LHCN-M2 (cell line): ENCODE results near the gene PRAMEF26. TPM values are rescaled to one million over a fixed set of nuclear protein-coding genes. Genes with fewer than 3 reads are reported as not detected.
"Not testable (repeated sequence)": the region's sequence is repeated elsewhere in the genome, so short reads cannot be mapped to it uniquely, and the experiment has no call there.

Experiments
- DNase-seq: peaks from one replicate; pipeline ENCODE4 v3.0.0-alpha.2; 2012; ENCODE audit warnings: low read depth
- polyA plus RNA-seq: library from polyadenylated mRNA; unstranded; fragments of >200 nt; gene quantifications from one replicate; pipeline ENCODE4 v1.2.1, GENCODE V29; 2012; ENCODE audit warnings: missing spikeins
- total RNA-seq: library from RNA; depleted of rRNA; stranded (reverse); fragments of >200 nt; gene quantifications from 2 replicates; pipeline ENCODE4 v1.2.3, GENCODE V29; 2014; rRNA removed

The PRAMEF26 gene
- not detected in 2 replicates for total RNA-seq
- not detected for polyA plus RNA-seq

DNA sequence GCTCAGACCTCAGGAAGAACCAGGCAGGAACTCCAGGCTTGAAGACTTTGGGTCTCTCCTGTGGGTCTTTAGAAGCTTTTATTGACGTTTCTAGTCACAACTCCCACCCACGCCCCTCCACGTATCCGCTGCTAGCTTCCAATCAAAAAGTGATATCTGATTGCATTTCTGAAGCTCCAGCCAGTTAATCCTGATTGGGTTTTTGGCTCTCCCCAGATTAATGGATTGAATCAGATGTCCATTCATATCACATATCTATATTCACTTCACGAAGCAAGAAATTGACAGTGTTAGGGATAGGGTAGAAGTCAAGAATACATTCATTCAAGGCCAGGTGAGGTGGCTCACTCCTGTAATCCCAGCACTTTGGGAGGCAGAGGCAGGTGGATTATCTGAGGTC lies at the start of gene PRAMEF26:
Gene PRAMEF26 (minus strand): TSS at position 101 of the 400 bp plus-strand sequence. CDS start 2,914 bp downstream, outside the sequence.
- not testable (repeated sequence) for DNase-seq

DNA sequence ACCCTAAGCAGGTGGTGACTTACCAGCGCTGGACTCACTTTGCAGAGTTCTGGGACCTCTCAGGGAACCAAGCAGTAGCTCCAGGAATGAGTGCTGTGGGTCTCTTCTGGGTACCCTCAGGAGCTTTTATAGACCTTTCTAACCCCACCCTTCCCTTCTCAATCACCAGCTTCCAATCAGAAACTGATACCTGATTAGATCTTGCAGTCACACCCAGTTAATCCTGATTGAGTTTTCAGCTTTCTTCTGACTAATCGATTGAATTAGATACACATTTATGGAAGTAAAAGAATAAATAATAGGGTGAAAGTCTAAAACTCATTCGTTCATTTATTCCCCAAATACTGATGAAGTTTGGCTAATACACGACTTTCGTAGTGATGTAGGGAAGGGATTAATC lies 45.5 kb upstream of the PRAMEF26 start, which contains the start of gene PRAMEF13:
Gene PRAMEF13 (minus strand): TSS at position 101 of the 400 bp plus-strand sequence. CDS start 1,820 bp downstream, outside the sequence.
- DNase-seq, result not testable (repeated sequence)

DNA sequence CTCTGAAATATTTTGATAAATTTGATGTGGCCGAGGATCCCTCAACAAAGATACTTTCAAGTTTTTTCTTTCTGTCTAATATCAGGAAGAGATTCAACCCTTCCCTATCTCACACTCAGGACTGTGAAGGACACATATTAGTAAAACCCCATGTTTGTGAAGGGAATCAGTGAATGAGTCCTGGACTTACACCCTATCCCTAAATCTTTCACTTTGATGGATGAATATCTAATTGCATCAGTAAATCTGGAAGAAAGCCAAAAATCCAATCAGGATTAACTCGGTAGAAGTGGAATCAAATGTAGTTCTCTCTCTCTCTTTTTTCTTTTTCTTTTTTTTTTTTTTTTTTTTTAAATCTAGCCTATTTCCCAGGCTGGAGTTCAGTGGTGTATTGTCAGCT lies 15.7 kb upstream of the PRAMEF26 start, which contains the start of gene PRAMEF9:
Gene PRAMEF9 (plus strand): TSS at position 301 of the 400 bp plus-strand sequence. CDS start 3,433 bp downstream, outside the sequence.
- not testable (repeated sequence) for DNase-seq

DNA sequence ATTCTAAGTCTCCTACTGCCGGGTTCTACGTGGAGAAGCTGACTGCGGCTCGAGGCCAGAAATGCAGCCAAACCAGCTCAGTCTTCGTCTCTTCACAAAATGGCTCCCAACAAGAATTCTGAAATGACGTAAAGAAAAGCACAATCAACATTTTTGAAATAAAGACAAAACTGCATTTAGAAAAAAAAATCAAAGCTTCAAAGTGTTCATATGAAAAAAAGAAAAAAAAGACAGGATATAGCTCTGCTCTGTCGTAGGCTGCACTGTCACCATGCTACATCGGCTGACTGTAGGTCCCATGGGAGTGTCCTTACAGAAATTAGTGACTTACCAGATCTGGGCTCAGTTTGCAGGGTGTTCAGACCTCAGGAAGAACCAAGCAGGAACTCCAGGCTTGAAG lies 9.7 kb upstream of the PRAMEF26 start, which contains the start of gene HNRNPCL4:
Gene HNRNPCL4 (minus strand): TSS at position 101 of the 400 bp plus-strand sequence. CDS start 164 bp downstream, outside the sequence.
- not testable (repeated sequence) for DNase-seq

DNA sequence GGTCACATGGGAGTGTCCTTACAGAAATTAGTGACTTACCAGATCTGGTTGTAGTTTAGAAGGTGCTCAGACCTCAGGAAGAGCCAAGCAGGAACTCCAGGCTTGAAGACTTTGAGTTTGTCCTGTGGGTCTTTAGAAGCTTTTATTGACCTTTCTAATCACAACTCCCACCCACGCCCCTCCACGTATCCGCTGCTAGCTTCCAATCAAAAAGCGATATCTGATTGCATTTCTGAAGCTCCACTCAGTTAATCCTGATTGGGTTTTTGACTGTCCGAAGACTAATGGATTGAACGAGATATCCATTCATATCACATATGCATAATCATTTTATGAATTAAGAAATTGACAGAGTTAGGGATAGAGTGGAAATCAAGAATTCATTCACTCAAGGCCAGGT lies 39.1 kb downstream of the PRAMEF26 start, which contains the start of gene HNRNPCL2:
Gene HNRNPCL2 (minus strand): TSS at position 101 of the 400 bp plus-strand sequence. CDS start 454 bp downstream, outside the sequence.
- not testable (repeated sequence) for DNase-seq

Other genes with a start within 250 kb of the PRAMEF26 start
- gene PRAMEF7, start 239.4 kb downstream of the PRAMEF26 start, total RNA-seq, result not detected in 2 replicates
- not detected in 2 replicates for gene PRAMEF6, start 208.4 kb downstream of the PRAMEF26 start, total RNA-seq
- not detected in 2 replicates for gene PRAMEF27, start 99.4 kb downstream of the PRAMEF26 start, total RNA-seq
- gene HNRNPCL3, start 95.2 kb downstream of the PRAMEF26 start, total RNA-seq, result not detected in 2 replicates
- gene PRAMEF25, start 85.2 kb downstream of the PRAMEF26 start, total RNA-seq, result not detected in 2 replicates
- not detected in 2 replicates for gene HNRNPCL2, start 39.2 kb downstream of the PRAMEF26 start, total RNA-seq
- not detected in 2 replicates for gene HNRNPCL4, start 9.6 kb upstream of the PRAMEF26 start, total RNA-seq
- not detected in 2 replicates for gene PRAMEF9, start 15.8 kb upstream of the PRAMEF26 start, total RNA-seq
- gene PRAMEF13, start 45.4 kb upstream of the PRAMEF26 start, total RNA-seq, result not detected in 2 replicates
- not detected in 2 replicates for gene PRAMEF18, start 70.1 kb upstream of the PRAMEF26 start, total RNA-seq
- not detected in 2 replicates for gene PRAMEF5, start 98.2 kb upstream of the PRAMEF26 start, total RNA-seq
- gene PRAMEF8, start 129.1 kb upstream of the PRAMEF26 start, total RNA-seq, result not detected in 2 replicates
- gene PRAMEF33, start 147.5 kb upstream of the PRAMEF26 start, total RNA-seq, result not detected in 2 replicates
- not detected in 2 replicates for gene PRAMEF15, start 159.6 kb upstream of the PRAMEF26 start, total RNA-seq
- gene PRAMEF14, start 191.1 kb upstream of the PRAMEF26 start, total RNA-seq, result not detected in 2 replicates
- not detected in 2 replicates for gene PRAMEF19, start 215.9 kb upstream of the PRAMEF26 start, total RNA-seq
- gene PRAMEF17, start 233.6 kb upstream of the PRAMEF26 start, total RNA-seq, result not detected in 2 replicates